Upper lobe of right lung (tissue), 1 donor: ENCODE results near the gene SLITRK1. TPM values are rescaled to one million over a fixed set of nuclear protein-coding genes. Genes with fewer than 3 reads are reported as not detected.

Experiments
- ATAC-seq: fragments of 200-7000 bp; cut with Tn5 transposase; one replicate; pipeline ENCODE4 v1.9.1; 2020; ENCODE audit warnings: mild to moderate bottlenecking, moderate library complexity
- DNase-seq: peaks from one replicate; pipeline ENCODE4 v3.0.0-alpha.2; 2020
- H3K27ac ChIP-seq: fragments of 200-600 bp; one replicate; pipeline ENCODE4 v1.8.0; 2022
- H3K27me3 ChIP-seq: fragments of 200-600 bp; one replicate; pipeline ENCODE4 v1.8.0; 2022; ENCODE audit warnings: mild to moderate bottlenecking
- H3K36me3 ChIP-seq: fragments of 200-600 bp; one replicate; pipeline ENCODE4 v1.8.0; 2022
- H3K4me1 ChIP-seq: fragments of 200-600 bp; one replicate; pipeline ENCODE4 v1.8.0; 2022
- H3K4me3 ChIP-seq: fragments of 200-600 bp; one replicate; pipeline ENCODE4 v1.8.0; 2022; ENCODE audit warnings: mild to moderate bottlenecking
- H3K9me3 ChIP-seq: fragments of 200-600 bp; one replicate; pipeline ENCODE4 v1.8.0; 2022
- CTCF ChIP-seq: fragments of 200-600 bp; IDR thresholded peaks from one replicate; pipeline ENCODE4 v1.8.0; 2022; ENCODE audit warnings: antibody characterized with exemption
- intact Hi-C: fragments of 100-400 bp; cut with DNase I; formaldehyde crosslinking; loops from one replicate; pipeline ENCODE4 v1.11.0; 2022
- total RNA-seq: library from RNA; stranded (reverse); fragmentation: NEBNext Ultra II Directional; extraction: Animal tissue kit (Norgen Biotek cat#: 25700); gene quantifications from one replicate; pipeline ENCODE4 v1.2.1, GENCODE V29; 2021
- donor health status: DM: no; HTN: yes; CAD: no; lungs with severe emphysema.

Gene SLITRK1
- total RNA-seq, 1 donor from 2014 or later, result not detected

GRCh38 chr13:83853771-83854170 lies 28.5 kb downstream of the SLITRK1 start:
- no peaks in the 10 kb centered on the region for H3K4me1 ChIP-seq
- ATAC-seq, result no peak
- no peak for TF ChIP-seq CTCF
- H3K4me3 ChIP-seq, result no peak overlapping the region
- intact Hi-C loops, result no loop called here
- no peak for DNase-seq
- H3K36me3 ChIP-seq, result no peaks in the 10 kb centered on the region
- no peak overlapping the region for H3K27ac ChIP-seq
- H3K27me3 ChIP-seq, result no peaks in the 10 kb centered on the region
- H3K9me3 ChIP-seq, result no peaks in the 10 kb centered on the region

- intact Hi-C loops, result no loop called here
Observed at GRCh38 chr13:83845106-83845505, 37.2 kb downstream of the SLITRK1 start.

GRCh38 chr13:83839146-83839545 lies 43.1 kb downstream of the SLITRK1 start:
- Histone ChIP-seq H3K9me3 (no peaks in the 10 kb centered on the region), H3K4me3 (no peak overlapping the region), H3K36me3 (no peaks in the 10 kb centered on the region), H3K27ac (no peak overlapping the region), H3K27me3 (no peaks in the 10 kb centered on the region), H3K4me1 (no peaks in the 10 kb centered on the region)
- ATAC-seq, result no peak
- TF ChIP-seq CTCF, result no peak
- intact Hi-C loops, result no loop called here
- DNase-seq, result no peak

More at GRCh38 chr13:83845106-83845505, 37.2 kb downstream of the SLITRK1 start:
- Histone ChIP-seq H3K27ac (no peak overlapping the region), H3K4me3 (no peak overlapping the region), H3K9me3 (no peaks in the 10 kb centered on the region), H3K4me1 (no peaks in the 10 kb centered on the region), H3K36me3 (no peaks in the 10 kb centered on the region), H3K27me3 (no peaks in the 10 kb centered on the region)
- no peak for TF ChIP-seq CTCF
- DNase-seq (no peak), ATAC-seq (no peak)

GRCh38 chr13:83831796-83832195 lies 50.5 kb downstream of the SLITRK1 start:
- DNase-seq (no peak), ATAC-seq (no peak)
- H3K27ac ChIP-seq, result no peak overlapping the region
- no peaks in the 10 kb centered on the region for H3K27me3 ChIP-seq
- H3K9me3 ChIP-seq, result no peaks in the 10 kb centered on the region
- intact Hi-C loops, result no loop called here
- no peaks in the 10 kb centered on the region for H3K4me1 ChIP-seq
- no peak overlapping the region for H3K4me3 ChIP-seq
- TF ChIP-seq CTCF, result no peak
- H3K36me3 ChIP-seq, result no peaks in the 10 kb centered on the region

GRCh38 chr13:83829810-83830209 lies 52.5 kb downstream of the SLITRK1 start:
- no peak overlapping the region for H3K27ac ChIP-seq
- no peak for TF ChIP-seq CTCF
- H3K4me1 ChIP-seq, result no peaks in the 10 kb centered on the region
- intact Hi-C loops, result no loop called here
- ATAC-seq, result no peak
- H3K27me3 ChIP-seq, result no peaks in the 10 kb centered on the region
- H3K36me3 ChIP-seq, result no peaks in the 10 kb centered on the region
- H3K4me3 ChIP-seq, result no peak overlapping the region
- no peak for DNase-seq
- no peaks in the 10 kb centered on the region for H3K9me3 ChIP-seq

- intact Hi-C loops, result no loop called here
- H3K36me3 ChIP-seq, result no peaks in the 10 kb centered on the region
- DNase-seq, result no peak
Observed at GRCh38 chr13:83827338-83827737, 54.9 kb downstream of the SLITRK1 start.

More at GRCh38 chr13:83827338-83827737, 54.9 kb downstream of the SLITRK1 start:
- no peak for ATAC-seq
- no peak for TF ChIP-seq CTCF
- H3K9me3 ChIP-seq, result no peaks in the 10 kb centered on the region
- H3K4me1 ChIP-seq, result no peaks in the 10 kb centered on the region
- no peak overlapping the region for H3K27ac ChIP-seq
- H3K27me3 ChIP-seq, result no peaks in the 10 kb centered on the region
- H3K4me3 ChIP-seq, result no peak overlapping the region
